K562 (cell line): ENCODE data around the gene CLEC4C. TPM values are rescaled to one million over a fixed set of nuclear protein-coding genes. Genes with fewer than 3 reads are reported as not detected.

ENCODE experiments used
- ATAC-seq: fragments of 200-7000 bp; cut with Tn5 transposase; 3 replicates; pipeline ENCODE4 v1.9.1; 2020; ENCODE audit warnings: moderate library complexity
- BruUV-seq: library from RNA; stranded (reverse); fragments of 400-500 nt; replicated peaks from 2 replicates; lab custom pipeline; 2021; lab: Mats Ljungman, UMichigan
- CTCF ChIA-PET: fragments of 300-600 bp; formaldehyde crosslinking; extraction: SDS; loops from one replicate; lab custom pipeline; 2021; ENCODE audit warnings: low intra/inter-chr PET ratio; lab: Yijun Ruan, JAX
- POLR2A ChIA-PET: fragments of 300-600, 350-650 bp; sonication (Branson Sonifier 250); formaldehyde crosslinking; extraction: SDS; loops from one replicate; lab custom pipeline; 2021; ENCODE audit warnings: antibody characterized with exemption, inconsistent platforms; lab: Yijun Ruan, JAX
- DNase-seq, 4 experiments: peaks; one replicate each; pipeline versions ENCODE4 v3.0.0 to v3.0.0-alpha.2; 2011 to 2018; ENCODE audit warnings: low spot score in 3 of 4, mixed read lengths in 3 of 4; ENCODE audit errors: extremely low read depth in 1 of 4
- FAIRE-seq: peaks from 2 replicates; lab custom pipeline; 2011; peaks lifted over from hg19 to GRCh38; lab: Jason Lieb, UNC
- H2AFZ ChIP-seq: 2 replicates; pipeline ENCODE4 v1.6.0; 2011; ENCODE audit warnings: low read depth, low read length, control low read depth, inconsistent platforms
- H3K27ac ChIP-seq: fragments of 200-600 bp; 3 replicates; pipeline ENCODE4 v1.8.0; 2011; ENCODE audit warnings: low read depth, mild to moderate bottlenecking, control low read depth, inconsistent platforms, low read length, moderate library complexity, mixed read lengths; ENCODE audit errors: extremely low read depth
- H3K27me3 ChIP-seq, 2 experiments: fragments of 300-600 bp in 1 of 2; 2 replicates in 1 of 2; 3 replicates in 1 of 2; pipeline versions ENCODE4 v1.6.0 to v1.8.0; 2011; ENCODE audit warnings: inconsistent platforms in 2 of 2, low read length in 2 of 2, mild to moderate bottlenecking in 1 of 2, mixed read lengths in 1 of 2, moderate library complexity in 1 of 2; ENCODE audit not compliant: control insufficient read depth in 2 of 2, insufficient read depth in 2 of 2
- H3K36me3 ChIP-seq: fragments of 300-600 bp; 3 replicates; pipeline ENCODE4 v1.8.0; 2011; ENCODE audit warnings: mild to moderate bottlenecking, low read length, inconsistent platforms; ENCODE audit not compliant: control insufficient read depth, insufficient read depth
- H3K4me1 ChIP-seq, 2 experiments: fragments of 200-600 bp in 1 of 2; replicated peaks in 1 of 2; 2 replicates in 1 of 2; 3 replicates in 1 of 2; pipeline versions ENCODE4 v1.5.1 to v1.8.0; 2011; ENCODE audit warnings: inconsistent platforms in 2 of 2, low read length in 2 of 2, mild to moderate bottlenecking in 1 of 2, mixed read lengths in 1 of 2, moderate library complexity in 1 of 2; ENCODE audit not compliant: control insufficient read depth in 2 of 2, insufficient read depth in 2 of 2
- H3K4me2 ChIP-seq: 2 replicates; pipeline ENCODE4 v1.6.1; 2011; ENCODE audit warnings: low read length, control low read depth, inconsistent platforms, mixed read lengths; ENCODE audit not compliant: insufficient read depth
- H3K4me3 ChIP-seq: fragments of 200-600 bp; sonication (generic), shearing (Covaris generic); 2 replicates; pipeline ENCODE4 v1.5.1; 2016; ENCODE audit warnings: control low read depth, inconsistent platforms
- H3K79me2 ChIP-seq: fragments of 200-600 bp; 3 replicates; pipeline ENCODE4 v1.8.0; 2011; ENCODE audit warnings: low read length, inconsistent platforms; ENCODE audit not compliant: control insufficient read depth, insufficient read depth
- H3K9ac ChIP-seq, 2 experiments: 2 replicates each; pipeline versions ENCODE4 v1.6.0 to v1.6.1; 2011; ENCODE audit warnings: low read depth in 2 of 2, low read length in 2 of 2, control low read depth in 1 of 2, inconsistent platforms in 1 of 2, mild to moderate bottlenecking in 1 of 2, mixed read lengths in 1 of 2; ENCODE audit not compliant: insufficient read depth in 1 of 2
- H3K9me1 ChIP-seq: one replicate; pipeline ENCODE4 v1.6.0; 2011; ENCODE audit warnings: inconsistent platforms, mild to moderate bottlenecking, low read length, moderate library complexity; ENCODE audit not compliant: control insufficient read depth, insufficient read depth
- H3K9me3 ChIP-seq: replicated peaks from 2 replicates; pipeline ENCODE4 v1.5.1; 2011; ENCODE audit warnings: low read depth, low read length, inconsistent platforms; ENCODE audit not compliant: control insufficient read depth, insufficient read depth
- H4K20me1 ChIP-seq: replicated peaks from 2 replicates; pipeline ENCODE4 v1.6.1; 2011; ENCODE audit warnings: low read length, inconsistent platforms, mixed read lengths; ENCODE audit not compliant: control insufficient read depth, insufficient read depth
- ARID3A ChIP-seq: IDR thresholded peaks from 2 replicates; pipeline ENCODE4 v1.6.1; 2012; ENCODE audit warnings: low read depth, low read length, improper control_type of control experiment, borderline replicate concordance
- CCNT2 ChIP-seq: IDR thresholded peaks from 2 replicates; pipeline ENCODE4 v1.6.1; 2011; ENCODE audit warnings: borderline replicate concordance, low read depth, mild to moderate bottlenecking, moderate library complexity, mixed read lengths, low read length; ENCODE audit not compliant: insufficient read length; ENCODE audit errors: extremely low read depth
- FOXA1 ChIP-seq: fragments of 450-650 bp; IDR thresholded peaks from 2 replicates; pipeline ENCODE4 v1.6.1; 2016; ENCODE audit warnings: mild to moderate bottlenecking, borderline replicate concordance
- MTA3 ChIP-seq: fragments of 450-650 bp; formaldehyde crosslinking; IDR thresholded peaks from 2 replicates; pipeline ENCODE4 v1.6.1; 2017; ENCODE audit warnings: mild to moderate bottlenecking, borderline replicate concordance
- NONO ChIP-seq, 2 experiments: fragments of 200-400 bp in 1 of 2; fragments of 450-650 bp in 1 of 2; formaldehyde crosslinking in 1 of 2; IDR thresholded peaks; 2 replicates each; pipeline ENCODE4 v1.6.1; 2017; ENCODE audit warnings: low read depth in 2 of 2, mild to moderate bottlenecking in 2 of 2, moderate library complexity in 2 of 2, low read length in 1 of 2
- STAT6 ChIP-seq: sonication (generic); formaldehyde crosslinking; IDR thresholded peaks from 2 replicates; pipeline ENCODE4 v1.8.1; 2023; ENCODE audit warnings: mild to moderate bottlenecking, missing genetic modification reagents
- TCF7 ChIP-seq: sonication (generic); IDR thresholded peaks from 2 replicates; pipeline ENCODE4 v1.6.1; 2016; ENCODE audit warnings: antibody characterized with exemption, borderline replicate concordance
- ZNF184 ChIP-seq: sonication (generic); formaldehyde crosslinking; IDR thresholded peaks from 2 replicates; pipeline ENCODE4 v1.5.0; 2020; ENCODE audit warnings: missing genetic modification reagents
- ZNF655 ChIP-seq: fragments of 250-450 bp; sonication (Bioruptor Pico); IDR thresholded peaks from 2 replicates; pipeline ENCODE4 v1.5.0; 2021
- WGBS: fragments of 100-300 bp; shearing (Covaris generic); methylation state at CpG from one replicate; pipeline ENCODE4 v1.1.6; 2016; ENCODE audit warnings: low coverage, mixed read lengths; ENCODE audit not compliant: insufficient coverage; ENCODE audit errors: missing lambda C conversion rate; 5-methylcytosine and 5-hydroxymethylcytosine counted together
- in situ Hi-C: fragments of 300-500 bp; cut with MboI; formaldehyde crosslinking; loops from 4 replicates; pipeline ENCODE4 v1.15.0; 2018; ENCODE audit warnings: inconsistent platforms, mixed read lengths
- intact Hi-C: fragments of 100-400 bp; cut with micrococcal nuclease; formaldehyde crosslinking; loops from 2 replicates; pipeline ENCODE4 v1.14.2; 2022
- polyA plus RNA-seq, 8 experiments: library from polyadenylated mRNA; depleted of rRNA in 4 of 8; stranded (reverse) in 5 of 8; unstranded in 3 of 8; fragments of >200 nt; fragmentation: Nextera tagmentation in 2 of 8; fragmentation: Illumina TruSeq in 1 of 8; extraction: Ambion mirVana in 2 of 8; extraction: Trizol in 1 of 8; gene quantifications; 2 replicates each; pipeline versions ENCODE4 v1.2.1 to v1.2.3, GENCODE V29; 2011 to 2014; ENCODE audit warnings: inconsistent platforms in 1 of 8, missing spikeins in 1 of 8
- total RNA-seq, 7 experiments: library from RNA; depleted of rRNA in 6 of 7; stranded (reverse); fragments of >200 nt in 6 of 7; fragmentation: Illumina TruSeq in 2 of 7; extraction: Trizol in 2 of 7; gene quantifications; 2 replicates each; pipeline versions ENCODE4 v1.2.1 to v1.2.3, GENCODE V29; 2011 to 2021; ENCODE audit warnings: low replicate concordance in 1 of 7
- TF ChIP-seq, protein P1 (sequence below): fragments of 200-800 bp; sonication (Bioruptor generic); IDR thresholded peaks from 2 replicates; pipeline ENCODE4 v1.6.1; 2017; ENCODE audit warnings: missing genetic modification characterization, missing compliant biosample characterization
- TF ChIP-seq, protein P2 (sequence below): conservative IDR thresholded peaks from 2 replicates; pipeline ENCODE4 v1.6.1; 2011; ENCODE audit warnings: low read depth, mild to moderate bottlenecking, low read length; ENCODE audit not compliant: control insufficient read depth

CLEC4C gene
- total and polyA plus RNA-seq, 9 of the 15 experiments (the other 6 are each of a cell fraction or from before 2014, with no cell fraction given) = not detected

DNA sequence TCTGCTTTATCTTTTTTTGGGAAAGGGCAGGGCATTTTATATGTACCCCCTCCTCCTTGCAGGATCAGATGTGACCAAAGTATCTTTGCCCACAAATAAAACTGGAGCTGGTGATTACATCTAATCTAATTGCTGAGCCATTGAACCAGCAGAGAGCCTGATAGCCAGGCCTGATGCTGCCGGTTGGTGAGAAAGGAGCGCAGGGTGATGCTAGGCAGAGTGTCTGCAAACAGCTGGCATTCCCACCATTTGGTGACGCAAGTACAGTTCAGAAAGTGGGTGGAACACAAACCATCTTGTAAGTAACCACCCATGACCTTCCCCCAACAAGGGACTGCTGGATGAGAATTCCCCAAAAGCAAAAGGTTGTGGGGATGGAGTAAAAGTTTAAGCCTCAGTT is 23.2 kb downstream of the CLEC4C start:
- DNase-seq = no peak
- ChIA-PET CTCF (no interaction called here), POLR2A (interaction anchor here (1.1 kb wide), 1 partner anchor 56 kb away, joined by 4 read pairs; no protein-coding TSS in a partner anchor)
- in situ Hi-C loops = loop anchor here (10.0 kb wide), 1 partner anchor 81 kb away; no protein-coding TSS in a partner anchor
- Histone ChIP-seq H3K9ac (no peak overlapping the region), H3K27me3 (peaks cover 0 to 4% of the 10 kb centered on the region in 2 experiments; a peak in 2 of 5 replicates), H3K9me3 (no peaks in the 10 kb centered on the region), H3K79me2 (no peaks in the 10 kb centered on the region), H3K4me3 (no peak overlapping the region), H3K36me3 (no peaks in the 10 kb centered on the region), H4K20me1 (no peaks in the 10 kb centered on the region), H3K4me2 (no peak overlapping the region), H3K4me1 (no peaks in the 10 kb centered on the region), H2AFZ (no peak overlapping the region), H3K9me1 (no peaks in the 10 kb centered on the region), H3K27ac (no peak overlapping the region)
- intact Hi-C loops = no loop called here
- TF ChIP-seq, protein P1, sequence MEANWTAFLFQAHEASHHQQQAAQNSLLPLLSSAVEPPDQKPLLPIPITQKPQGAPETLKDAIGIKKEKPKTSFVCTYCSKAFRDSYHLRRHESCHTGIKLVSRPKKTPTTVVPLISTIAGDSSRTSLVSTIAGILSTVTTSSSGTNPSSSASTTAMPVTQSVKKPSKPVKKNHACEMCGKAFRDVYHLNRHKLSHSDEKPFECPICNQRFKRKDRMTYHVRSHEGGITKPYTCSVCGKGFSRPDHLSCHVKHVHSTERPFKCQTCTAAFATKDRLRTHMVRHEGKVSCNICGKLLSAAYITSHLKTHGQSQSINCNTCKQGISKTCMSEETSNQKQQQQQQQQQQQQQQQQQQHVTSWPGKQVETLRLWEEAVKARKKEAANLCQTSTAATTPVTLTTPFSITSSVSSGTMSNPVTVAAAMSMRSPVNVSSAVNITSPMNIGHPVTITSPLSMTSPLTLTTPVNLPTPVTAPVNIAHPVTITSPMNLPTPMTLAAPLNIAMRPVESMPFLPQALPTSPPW (CRISPR knock-in tag) = no peak
- TF ChIP-seq FOXA1 = no peak
- TF ChIP-seq ARID3A = no peak
- TF ChIP-seq TCF7 = no peak
- no peak for TF ChIP-seq ZNF655
- TF ChIP-seq CCNT2 = no peak
- no peak for TF ChIP-seq MTA3
- TF ChIP-seq, protein P2, sequence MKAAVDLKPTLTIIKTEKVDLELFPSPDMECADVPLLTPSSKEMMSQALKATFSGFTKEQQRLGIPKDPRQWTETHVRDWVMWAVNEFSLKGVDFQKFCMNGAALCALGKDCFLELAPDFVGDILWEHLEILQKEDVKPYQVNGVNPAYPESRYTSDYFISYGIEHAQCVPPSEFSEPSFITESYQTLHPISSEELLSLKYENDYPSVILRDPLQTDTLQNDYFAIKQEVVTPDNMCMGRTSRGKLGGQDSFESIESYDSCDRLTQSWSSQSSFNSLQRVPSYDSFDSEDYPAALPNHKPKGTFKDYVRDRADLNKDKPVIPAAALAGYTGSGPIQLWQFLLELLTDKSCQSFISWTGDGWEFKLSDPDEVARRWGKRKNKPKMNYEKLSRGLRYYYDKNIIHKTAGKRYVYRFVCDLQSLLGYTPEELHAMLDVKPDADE = no peak
- no peak for TF ChIP-seq ZNF184 (CRISPR knock-in tag)
- no peak for TF ChIP-seq NONO (IDR thresholded peaks at IDR 0.05; ENCODE audit: low read depth in 2 of 2, low read length in 1 of 2)
- TF ChIP-seq STAT6 (CRISPR knock-in tag) = no peak
- 12% methylated on average over 3 of the region's 3 CpGs for WGBS
- FAIRE-seq = no peak
- BruUV-seq = no TSS peak
- no peak for ATAC-seq
